Keratinocyte (primary cell): Measurements from ENCODE around the gene MED25. TPM values are rescaled to one million over a fixed set of nuclear protein-coding genes. Genes with fewer than 3 reads are reported as not detected.

ENCODE experiments used
- DNase-seq: peaks from one replicate; pipeline ENCODE4 v3.0.0-alpha.2; 2011; ENCODE audit warnings: low read depth, missing footprints, low spot score
- FAIRE-seq: peaks from 2 replicates; lab custom pipeline; 2011; peaks lifted over from hg19 to GRCh38; lab: Jason Lieb, UNC
- H2AFZ ChIP-seq: 2 replicates; pipeline ENCODE4 v1.6.0; 2012; ENCODE audit warnings: low read length, control low read depth, inconsistent platforms; ENCODE audit not compliant: control insufficient read depth
- H3K27ac ChIP-seq: 2 replicates; pipeline ENCODE4 v1.5.1; 2011; ENCODE audit warnings: low read length; ENCODE audit not compliant: control insufficient read depth, insufficient read depth
- H3K27me3 ChIP-seq: 3 replicates; pipeline ENCODE4 v1.6.0; 2011; ENCODE audit warnings: low read length; ENCODE audit not compliant: control insufficient read depth, insufficient read depth; ENCODE audit errors: extremely low read depth
- H3K36me3 ChIP-seq, 2 experiments: 2 replicates in 1 of 2; 3 replicates in 1 of 2; pipeline ENCODE4 v1.5.1; 2011; ENCODE audit warnings: low read length in 2 of 2, mild to moderate bottlenecking in 1 of 2; ENCODE audit not compliant: control insufficient read depth in 2 of 2, insufficient read depth in 2 of 2; ENCODE audit errors: extremely low read depth in 1 of 2
- H3K4me1 ChIP-seq: 3 replicates; pipeline ENCODE4 v1.5.1; 2011; ENCODE audit warnings: low read length; ENCODE audit not compliant: control insufficient read depth, insufficient read depth; ENCODE audit errors: extremely low read depth
- H3K4me2 ChIP-seq: 3 replicates; pipeline ENCODE4 v1.6.0; 2011; ENCODE audit warnings: low read depth, low read length; ENCODE audit not compliant: control insufficient read depth, insufficient read depth; ENCODE audit errors: extremely low read depth
- H3K4me3 ChIP-seq, 3 experiments: fragments of 200-600 bp in 1 of 3; sonication (generic) in 1 of 3; 2 replicates in 2 of 3; 3 replicates in 1 of 3; pipeline ENCODE4 v1.5.1; 2011 to 2016; ENCODE audit warnings: low read length in 3 of 3, mild to moderate bottlenecking in 3 of 3, control low read depth in 2 of 3, inconsistent platforms in 1 of 3, low read depth in 1 of 3, mixed read lengths in 1 of 3, mixed run types in 1 of 3, moderate library complexity in 1 of 3; ENCODE audit not compliant: control insufficient read depth in 2 of 3, insufficient read depth in 2 of 3; ENCODE audit errors: extremely low read depth in 1 of 3
- H3K79me2 ChIP-seq: 2 replicates; pipeline ENCODE4 v1.6.0; 2012; ENCODE audit warnings: low read length; ENCODE audit not compliant: control insufficient read depth, insufficient read depth
- H3K9ac ChIP-seq: 3 replicates; pipeline ENCODE4 v1.6.0; 2011; ENCODE audit warnings: low read length; ENCODE audit not compliant: control insufficient read depth, insufficient read depth; ENCODE audit errors: extremely low read depth
- H3K9me1 ChIP-seq: 3 replicates; pipeline ENCODE4 v1.6.0; 2011; ENCODE audit warnings: low read length; ENCODE audit not compliant: control insufficient read depth, insufficient read depth; ENCODE audit errors: extremely low read depth
- H3K9me3 ChIP-seq: 2 replicates; pipeline ENCODE4 v1.5.1; 2012; ENCODE audit warnings: low read depth, low read length; ENCODE audit not compliant: control insufficient read depth
- H4K20me1 ChIP-seq: 3 replicates; pipeline ENCODE4 v1.6.0; 2011; ENCODE audit warnings: low read length; ENCODE audit not compliant: control insufficient read depth, insufficient read depth; ENCODE audit errors: extremely low read depth
- CTCF ChIP-seq, 3 experiments: IDR thresholded peaks in 1 of 3; conservative IDR thresholded peaks in 1 of 3; optimal IDR thresholded peaks in 1 of 3; 2 replicates in 2 of 3; 3 replicates in 1 of 3; pipeline versions ENCODE3 to v1.5.1; 2011; ENCODE audit warnings: low read length in 3 of 3, mild to moderate bottlenecking in 3 of 3, moderate library complexity in 2 of 3, control low read depth in 1 of 3, inconsistent platforms in 1 of 3; ENCODE audit not compliant: insufficient read depth in 2 of 3; ENCODE audit errors: extremely low read depth in 1 of 3
- EZH2 ChIP-seq: IDR thresholded peaks from one replicate; pipeline ENCODE4 v1.6.1; 2012; ENCODE audit warnings: inconsistent platforms, mild to moderate bottlenecking, low read length, moderate library complexity
- dilution Hi-C: fragments of 300-500 bp; cut with MboI; formaldehyde crosslinking; loops from one replicate; pipeline ENCODE4 v1.7.0; 2020; ENCODE audit warnings: low sequenced_read_pairs; ENCODE audit not compliant: extremely low pct_ligation_motif_present
- polyA plus RNA-seq, 5 experiments: library from polyadenylated mRNA; depleted of rRNA in 3 of 5; stranded (reverse) in 3 of 5; stranded (forward) in 1 of 5; unstranded in 1 of 5; fragments of >200 nt; gene quantifications; 1 replicate in 1 of 5; 2 replicates in 3 of 5; 3 replicates in 1 of 5; pipeline versions ENCODE4 v1.2.1 to v1.2.3, GENCODE V29; 2011 to 2012; ENCODE audit warnings: missing spikeins in 2 of 5, low read depth in 1 of 5, low replicate concordance in 1 of 5

Gene MED25
- polyA plus RNA-seq, 1 donor (not counting 4 experiments of a cell fraction or from before 2014, with no cell fraction given) = 12.5 TPM

- dilution Hi-C loops = no loop called here
- no peak overlapping the region for H3K27ac ChIP-seq
Observed at GRCh38 chr19:49791776-49792445, 26.2 kb upstream of the MED25 start.

GRCh38 chr19:49792829-49793560 lies 25.1 kb upstream of the MED25 start:
- no peak for TF ChIP-seq CTCF (optimal IDR thresholded peaks at IDR 0.05 in 1 of 3, IDR thresholded peaks at IDR 0.05 in 1 of 3, conservative IDR thresholded peaks at IDR 0.05 in 1 of 3; ENCODE audit: extremely low read depth in 1 of 3, insufficient read depth in 2 of 3, low read length in 3 of 3)
- no peak for TF ChIP-seq EZH2
- H3K4me2 ChIP-seq = no peak overlapping the region
- H3K9me1 ChIP-seq = peaks cover 2% of the 10 kb centered on the region
- H3K27ac ChIP-seq = no peak overlapping the region
- H3K27me3 ChIP-seq = no peaks in the 10 kb centered on the region
- FAIRE-seq (no peak), DNase-seq (no peak)
- no peak overlapping the region for H3K9ac ChIP-seq
- peaks cover 36 to 45% of the 10 kb centered on the region in 2 experiments for H3K36me3 ChIP-seq
- no peaks in the 10 kb centered on the region for H4K20me1 ChIP-seq
- H3K4me3 ChIP-seq = no peak overlapping the region
- no peaks in the 10 kb centered on the region for H3K9me3 ChIP-seq
- H3K79me2 ChIP-seq = peaks cover 5% of the 10 kb centered on the region
- H2AFZ ChIP-seq = no peak overlapping the region
- dilution Hi-C loops = no loop called here
- no peaks in the 10 kb centered on the region for H3K4me1 ChIP-seq

More at GRCh38 chr19:49791776-49792445, 26.2 kb upstream of the MED25 start:
- Histone ChIP-seq H3K9ac (no peak overlapping the region), H3K9me3 (no peaks in the 10 kb centered on the region), H3K36me3 (peaks cover 31 to 44% of the 10 kb centered on the region in 2 experiments), H2AFZ (no peak overlapping the region), H3K4me1 (no peaks in the 10 kb centered on the region), H3K79me2 (peaks cover 5% of the 10 kb centered on the region), H3K4me2 (no peak overlapping the region), H3K9me1 (peaks cover 2% of the 10 kb centered on the region), H3K4me3 (no peak overlapping the region), H4K20me1 (no peaks in the 10 kb centered on the region), H3K27me3 (no peaks in the 10 kb centered on the region)
- DNase-seq = no peak
- TF ChIP-seq EZH2 (no peak), CTCF (optimal IDR thresholded peaks at IDR 0.05 in 1 of 3, IDR thresholded peaks at IDR 0.05 in 1 of 3, conservative IDR thresholded peaks at IDR 0.05 in 1 of 3; ENCODE audit: extremely low read depth in 1 of 3, insufficient read depth in 2 of 3, low read length in 3 of 3) (no peak)
- FAIRE-seq = no peak
